Vagina (tissue), 2 donors: ENCODE data around the gene LCOR.

Source experiments
- CTCF ChIP-seq, 3 experiments: fragments of 450-650 bp in 2 of 3; fragments of 200-600 bp in 1 of 3; sonication (generic) in 1 of 3; IDR thresholded peaks; one replicate each; pipeline ENCODE4 v1.5.1; 2017 to 2019; ENCODE audit warnings: antibody characterized with exemption in 3 of 3, mild to moderate bottlenecking in 2 of 3, moderate library complexity in 2 of 3
- POLR2A ChIP-seq, 2 donors: fragments of 450-650 bp; IDR thresholded peaks; one replicate each; pipeline ENCODE4 v1.6.1; 2017; ENCODE audit warnings: antibody characterized with exemption in 2 of 2, mild to moderate bottlenecking in 2 of 2, moderate library complexity in 2 of 2
- POLR2AphosphoS5 ChIP-seq, 2 donors: sonication (generic); formaldehyde crosslinking; IDR thresholded peaks; one replicate each; pipeline ENCODE4 v1.9.0; 2017; ENCODE audit warnings: antibody characterized with exemption in 2 of 2, mild to moderate bottlenecking in 2 of 2, low read depth in 1 of 2; ENCODE audit not compliant: insufficient read depth in 1 of 2

GRCh38 chr10:97015240-97015639 lies 183.1 kb downstream of the LCOR start:
- TF ChIP-seq CTCF (IDR thresholded peaks at IDR 0.05) (no peak), POLR2A (IDR thresholded peaks at IDR 0.05) (no peak), POLR2AphosphoS5 (IDR thresholded peaks at IDR 0.05; ENCODE audit: insufficient read depth in 1 of 2, low read depth in 1 of 2) (no peak)
